Vagina (tissue), 2 donors: ENCODE results near the gene VIPR2. TPM values are rescaled to one million over a fixed set of nuclear protein-coding genes. Genes with fewer than 3 reads are reported as not detected.

Source experiments
- DNase-seq, 2 donors: peaks; one replicate each; pipeline ENCODE4 v3.0.0-alpha.2; 2017; ENCODE audit errors: extremely low spot score in 2 of 2
- H3K27ac ChIP-seq: fragments of 200-600 bp; sonication (generic); one replicate; pipeline ENCODE4 v1.5.1; 2019
- H3K27me3 ChIP-seq: fragments of 200-600 bp; sonication (generic); one replicate; pipeline ENCODE4 v1.5.1; 2019
- H3K36me3 ChIP-seq, 2 donors: fragments of 200-600 bp; sonication (generic); one replicate each; pipeline ENCODE4 v1.5.1; 2017 to 2019
- H3K4me1 ChIP-seq: fragments of 200-600 bp; sonication (generic); one replicate; pipeline ENCODE4 v1.5.1; 2019
- H3K4me3 ChIP-seq, 2 donors: fragments of 200-600 bp; sonication (generic); 1 replicate in 1 of 2; 2 replicates in 1 of 2; pipeline ENCODE4 v1.5.1; 2016 to 2019
- H3K9me3 ChIP-seq: fragments of 200-600 bp; sonication (generic); one replicate; pipeline ENCODE4 v1.5.1; 2019
- CTCF ChIP-seq, 3 experiments: fragments of 450-650 bp in 2 of 3; fragments of 200-600 bp in 1 of 3; sonication (generic) in 1 of 3; IDR thresholded peaks; one replicate each; pipeline ENCODE4 v1.5.1; 2017 to 2019; ENCODE audit warnings: antibody characterized with exemption in 3 of 3, mild to moderate bottlenecking in 2 of 3, moderate library complexity in 2 of 3
- POLR2A ChIP-seq, 2 donors: fragments of 450-650 bp; IDR thresholded peaks; one replicate each; pipeline ENCODE4 v1.6.1; 2017; ENCODE audit warnings: antibody characterized with exemption in 2 of 2, mild to moderate bottlenecking in 2 of 2, moderate library complexity in 2 of 2
- POLR2AphosphoS5 ChIP-seq, 2 donors: sonication (generic); formaldehyde crosslinking; IDR thresholded peaks; one replicate each; pipeline ENCODE4 v1.9.0; 2017; ENCODE audit warnings: antibody characterized with exemption in 2 of 2, mild to moderate bottlenecking in 2 of 2, low read depth in 1 of 2; ENCODE audit not compliant: insufficient read depth in 1 of 2
- intact Hi-C: fragments of 100-400 bp; cut with DNase I; formaldehyde crosslinking; loops from one replicate; pipeline ENCODE4 v1.15.1; 2023
- total RNA-seq: library from RNA; depleted of rRNA; stranded (reverse); fragments of >200 nt; gene quantifications from one replicate; pipeline ENCODE4 v1.2.3, GENCODE V29; 2016

VIPR2 gene
- total RNA-seq, 1 donor from 2014 or later, result 11.3 TPM

- DNase-seq, result no peak
- no peaks in the 10 kb centered on the region for H3K9me3 ChIP-seq
- intact Hi-C loops, result no loop called here
- H3K27ac ChIP-seq, result no peak overlapping the region
- no peak for TF ChIP-seq CTCF (IDR thresholded peaks at IDR 0.05)
- no peak for TF ChIP-seq POLR2AphosphoS5 (IDR thresholded peaks at IDR 0.05; ENCODE audit: insufficient read depth in 1 of 2, low read depth in 1 of 2)
- TF ChIP-seq POLR2A (IDR thresholded peaks at IDR 0.05), result no peak
- H3K27me3 ChIP-seq, result no peaks in the 10 kb centered on the region
- H3K4me3 ChIP-seq, result no peak overlapping the region
- H3K4me1 ChIP-seq, result peaks cover 23% of the 10 kb centered on the region
- H3K36me3 ChIP-seq, result no peaks in the 10 kb centered on the region
Observed at GRCh38 chr7:159113056-159113455, 31.6 kb downstream of the VIPR2 start.

- H3K4me1 ChIP-seq, result peaks cover 23% of the 10 kb centered on the region
Observed at GRCh38 chr7:159112136-159113011, 32.3 kb downstream of the VIPR2 start.

DNA sequence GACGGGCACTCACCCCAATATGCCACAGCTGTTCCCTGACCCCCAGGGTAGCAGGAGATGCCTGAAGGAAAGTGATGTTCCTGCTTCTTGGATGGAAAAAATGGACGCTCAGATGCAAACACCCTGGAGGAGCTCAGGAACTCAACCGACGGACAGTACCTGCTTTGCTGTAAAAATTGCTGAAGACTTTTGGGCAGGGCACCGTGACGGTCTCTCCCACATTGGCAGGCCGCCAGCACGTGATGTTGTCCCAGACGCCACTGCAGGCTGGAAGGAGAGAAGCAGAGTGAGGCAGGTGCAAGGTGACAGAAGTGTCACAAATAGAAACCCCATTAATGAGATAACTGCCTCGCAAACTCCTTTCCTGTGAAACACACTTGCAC lies 35.0 kb downstream of the VIPR2 start:
- no peaks in the 10 kb centered on the region for H3K36me3 ChIP-seq
- intact Hi-C loops, result no loop called here
- no peak for DNase-seq
- peaks cover 11% of the 10 kb centered on the region for H3K4me1 ChIP-seq
- no peak overlapping the region for H3K4me3 ChIP-seq
- H3K27ac ChIP-seq, result peak overlapping the region; percentile 37
- H3K9me3 ChIP-seq, result no peaks in the 10 kb centered on the region
- no peaks in the 10 kb centered on the region for H3K27me3 ChIP-seq
- TF ChIP-seq CTCF (IDR thresholded peaks at IDR 0.05), result no peak

More at GRCh38 chr7:159112136-159113011, 32.3 kb downstream of the VIPR2 start:
- TF ChIP-seq POLR2AphosphoS5 (IDR thresholded peaks at IDR 0.05; ENCODE audit: insufficient read depth in 1 of 2, low read depth in 1 of 2) (no peak), POLR2A (IDR thresholded peaks at IDR 0.05) (no peak), CTCF (IDR thresholded peaks at IDR 0.05) (no peak)
- Histone ChIP-seq H3K27me3 (no peaks in the 10 kb centered on the region), H3K4me3 (no peak overlapping the region), H3K27ac (no peak overlapping the region), H3K36me3 (no peaks in the 10 kb centered on the region), H3K9me3 (no peaks in the 10 kb centered on the region)
- intact Hi-C loops, result no loop called here
- no peak for DNase-seq

GRCh38 chr7:159108941-159109652 lies 35.6 kb downstream of the VIPR2 start:
- Histone ChIP-seq H3K4me3 (no peak overlapping the region), H3K4me1 (peaks cover 6% of the 10 kb centered on the region), H3K36me3 (no peaks in the 10 kb centered on the region), H3K27me3 (no peaks in the 10 kb centered on the region), H3K27ac (peak overlapping the region; percentile 37), H3K9me3 (no peaks in the 10 kb centered on the region)
- intact Hi-C loops, result no loop called here
- peak in 1 of 2 donors; percentile 31 for TF ChIP-seq POLR2AphosphoS5 (IDR thresholded peaks at IDR 0.05; ENCODE audit: insufficient read depth in 1 of 2, low read depth in 1 of 2)
- no peak for TF ChIP-seq CTCF (IDR thresholded peaks at IDR 0.05)
- TF ChIP-seq POLR2A (IDR thresholded peaks at IDR 0.05), result no peak
- DNase-seq, result no peak

DNA sequence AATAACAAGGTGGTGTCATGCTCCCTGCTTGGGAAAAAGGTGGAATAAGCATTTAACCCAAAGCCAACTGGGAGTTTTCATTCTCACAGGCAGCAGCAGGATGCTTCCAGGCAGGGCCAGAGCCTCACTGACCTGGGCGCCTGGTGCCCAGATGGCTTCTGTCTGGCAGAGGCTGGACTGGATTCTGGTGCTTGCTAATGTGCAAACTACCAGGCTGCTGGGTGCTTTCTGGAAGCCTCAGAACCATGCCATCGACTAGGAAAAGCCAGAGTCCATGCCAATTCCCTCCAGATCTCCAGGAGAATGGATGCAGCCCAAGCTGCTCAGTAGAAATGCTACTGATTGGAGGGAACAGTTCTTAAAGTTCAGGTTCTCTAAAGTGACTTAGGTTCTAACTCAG lies 36.2 kb downstream of the VIPR2 start:
- peaks cover 6% of the 10 kb centered on the region for H3K4me1 ChIP-seq
- H3K4me3 ChIP-seq, result no peak overlapping the region
- intact Hi-C loops, result no loop called here
- DNase-seq, result no peak
- no peaks in the 10 kb centered on the region for H3K27me3 ChIP-seq
- TF ChIP-seq POLR2A (IDR thresholded peaks at IDR 0.05), result no peak
- TF ChIP-seq POLR2AphosphoS5 (IDR thresholded peaks at IDR 0.05; ENCODE audit: insufficient read depth in 1 of 2, low read depth in 1 of 2), result no peak
- no peak for TF ChIP-seq CTCF (IDR thresholded peaks at IDR 0.05)
- no peaks in the 10 kb centered on the region for H3K9me3 ChIP-seq
- H3K27ac ChIP-seq, result peak overlapping the region; percentile 5
- H3K36me3 ChIP-seq, result no peaks in the 10 kb centered on the region
